NCI-H1092 (cell line): ENCODE measurements around the gene CFAP97D1.
"Not testable (repeated sequence)": the region's sequence is repeated elsewhere in the genome, so short reads cannot be mapped to it uniquely, and the experiment has no call there.

Source experiments
- DNase-seq: peaks from one replicate; lab custom pipeline; 2025; lab: John Stamatoyannopoulos, UW

Gene CFAP97D1

DNA sequence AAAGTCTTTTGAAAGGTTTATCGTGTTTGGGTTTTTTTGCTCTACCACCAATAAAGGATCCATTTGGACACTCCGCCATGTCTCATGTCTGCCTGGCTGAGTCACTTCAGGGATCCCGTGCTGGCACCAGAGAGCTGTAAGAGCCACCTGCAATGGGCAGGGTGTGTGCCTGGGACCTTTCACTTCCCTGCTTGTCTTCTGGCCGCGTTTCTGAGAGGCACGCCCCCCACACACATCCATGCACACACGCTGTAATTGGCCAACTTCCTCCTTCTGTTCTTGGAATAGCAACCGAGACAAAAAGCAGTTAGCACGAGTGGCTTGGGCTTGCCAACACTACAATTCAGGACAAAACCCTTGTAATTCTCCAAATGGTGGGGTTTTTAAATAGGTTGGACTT is 11.9 kb upstream of the CFAP97D1 start:
- DNase-seq: no peak

DNA sequence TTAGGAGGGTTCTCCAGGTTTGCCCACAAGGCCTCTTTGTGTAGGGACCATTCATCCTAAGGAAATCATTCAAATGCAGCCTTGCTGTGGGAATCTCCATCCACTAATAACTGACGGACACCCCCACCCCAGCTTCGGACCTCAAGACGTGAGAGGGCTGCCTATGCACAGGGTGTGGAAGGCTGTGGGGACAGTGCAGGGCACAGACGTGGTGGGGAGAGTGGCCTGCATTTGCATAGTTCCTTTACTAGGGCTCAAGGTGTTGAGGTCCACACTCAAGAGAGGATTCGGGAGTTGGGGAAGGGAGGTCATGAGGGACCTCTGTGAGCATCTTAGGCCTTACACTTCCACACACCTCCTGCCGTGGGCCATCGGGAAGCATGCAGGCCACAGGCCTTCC is 11.3 kb upstream of the CFAP97D1 start:
- no peak for DNase-seq

DNA sequence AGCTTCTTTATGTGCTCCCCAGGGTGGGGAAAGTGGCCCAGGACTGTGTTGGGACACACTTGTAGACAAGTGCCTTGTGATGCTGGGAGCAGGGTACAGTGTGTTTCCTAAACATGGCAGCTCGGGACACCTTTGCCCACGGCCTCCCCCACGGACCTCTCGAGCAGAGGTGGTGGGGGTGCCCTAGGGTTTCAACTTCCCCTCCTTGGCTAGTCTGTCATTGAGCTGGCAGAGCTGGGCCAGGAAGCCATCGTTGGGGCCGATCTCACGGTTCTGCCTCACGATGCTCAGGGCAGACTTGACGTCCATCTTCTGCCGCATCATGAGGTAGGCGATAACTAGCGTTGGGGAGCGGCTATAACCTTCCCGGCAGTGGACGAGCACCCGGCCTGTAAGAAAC is 10.8 kb upstream of the CFAP97D1 start:
- DNase-seq: no peak

DNA sequence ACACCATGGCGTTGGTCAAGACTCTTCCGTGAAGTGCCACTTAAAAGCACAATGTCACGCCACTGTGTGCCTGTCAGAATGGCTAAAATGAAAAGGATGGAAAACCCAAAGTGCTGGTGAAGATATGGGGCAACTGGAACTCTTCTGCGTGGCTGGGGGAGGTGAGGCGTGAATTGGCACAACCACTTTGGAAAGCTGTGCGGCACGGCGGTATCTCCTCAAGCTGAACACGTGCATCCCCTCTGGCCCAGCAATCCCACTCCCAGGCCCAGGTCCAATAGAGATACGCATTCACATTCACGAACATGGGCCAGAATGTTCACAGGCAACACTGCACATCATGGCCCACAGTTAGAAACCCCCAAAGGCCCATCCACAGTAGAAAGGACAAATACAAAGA is 10.4 kb upstream of the CFAP97D1 start:
- DNase-seq: no peak

DNA sequence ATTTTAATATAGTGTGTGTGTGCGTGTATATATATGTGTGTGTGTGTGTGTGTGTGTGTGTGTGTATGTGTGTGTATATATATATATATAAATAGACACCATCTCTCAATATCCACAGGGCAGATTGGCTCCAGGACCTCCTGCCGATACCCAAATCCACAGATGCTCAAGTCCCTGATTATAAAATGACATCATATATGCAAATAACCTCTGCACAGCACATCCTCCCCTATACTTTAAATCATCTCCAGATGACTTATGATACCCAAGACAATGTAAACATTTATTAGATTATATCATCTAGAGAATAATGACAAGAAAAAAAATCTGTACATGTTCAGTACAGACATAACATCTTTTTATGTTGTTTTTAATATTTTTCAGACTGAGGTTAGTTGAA is 9.3 kb upstream of the CFAP97D1 start:
- no peak for DNase-seq

DNA sequence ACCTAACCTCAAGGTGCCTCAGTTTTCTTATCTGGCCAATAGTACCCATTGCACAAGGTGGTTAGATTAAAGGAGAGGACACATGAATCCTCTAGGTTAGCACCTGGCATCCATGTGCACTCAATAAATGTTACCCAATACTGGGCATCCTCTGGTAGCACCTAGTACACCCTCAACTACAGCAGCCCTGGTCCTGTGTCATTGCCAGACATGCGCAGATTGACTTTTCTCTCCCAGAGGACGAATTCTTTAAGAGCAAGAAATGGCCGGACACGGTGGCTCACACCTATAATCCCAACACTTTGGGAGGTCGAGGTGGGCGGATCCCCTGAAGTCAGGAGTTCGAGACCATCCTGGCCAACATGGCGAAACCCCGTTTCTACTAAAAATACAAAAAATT is 8.8 kb upstream of the CFAP97D1 start:
- DNase-seq: no peak

DNA sequence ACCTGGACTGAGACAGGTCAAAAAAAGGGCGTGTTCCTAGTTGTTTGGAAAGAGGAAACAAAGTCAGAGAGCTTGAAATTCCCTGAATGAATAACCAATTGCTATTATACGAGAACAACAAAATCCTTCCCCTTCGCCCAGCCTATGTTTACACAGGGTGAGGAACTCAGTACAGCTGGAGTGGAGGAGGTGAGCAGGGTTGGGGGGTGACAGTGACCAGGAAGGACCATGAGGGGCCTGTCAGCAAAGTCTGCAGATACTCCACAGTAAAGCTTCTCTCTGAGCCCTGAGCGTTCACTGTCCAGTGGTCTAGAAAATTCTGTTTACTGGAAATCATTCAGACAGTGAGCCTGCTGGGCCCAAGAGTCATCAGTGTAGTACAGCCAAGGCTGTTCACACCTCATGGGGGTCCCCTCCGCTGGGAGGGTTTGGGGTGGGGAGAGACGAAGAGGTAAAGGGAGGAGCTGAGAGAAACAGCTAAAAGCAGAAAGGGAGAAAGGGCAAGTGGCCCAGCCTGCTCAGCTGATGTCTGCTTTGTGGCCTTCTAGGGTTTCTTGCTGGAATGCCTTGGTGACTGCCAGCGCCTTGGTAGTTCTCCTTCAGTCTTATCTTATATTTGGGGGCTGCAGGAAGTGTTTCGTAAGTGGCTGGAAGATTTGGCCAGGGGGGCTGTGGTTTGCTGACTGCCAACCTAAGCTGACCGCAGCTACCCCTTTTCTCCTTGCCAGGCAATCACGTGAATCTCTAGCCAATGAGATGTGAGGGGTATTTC is 7.2 kb upstream of the CFAP97D1 start:
- no peak for DNase-seq

DNA sequence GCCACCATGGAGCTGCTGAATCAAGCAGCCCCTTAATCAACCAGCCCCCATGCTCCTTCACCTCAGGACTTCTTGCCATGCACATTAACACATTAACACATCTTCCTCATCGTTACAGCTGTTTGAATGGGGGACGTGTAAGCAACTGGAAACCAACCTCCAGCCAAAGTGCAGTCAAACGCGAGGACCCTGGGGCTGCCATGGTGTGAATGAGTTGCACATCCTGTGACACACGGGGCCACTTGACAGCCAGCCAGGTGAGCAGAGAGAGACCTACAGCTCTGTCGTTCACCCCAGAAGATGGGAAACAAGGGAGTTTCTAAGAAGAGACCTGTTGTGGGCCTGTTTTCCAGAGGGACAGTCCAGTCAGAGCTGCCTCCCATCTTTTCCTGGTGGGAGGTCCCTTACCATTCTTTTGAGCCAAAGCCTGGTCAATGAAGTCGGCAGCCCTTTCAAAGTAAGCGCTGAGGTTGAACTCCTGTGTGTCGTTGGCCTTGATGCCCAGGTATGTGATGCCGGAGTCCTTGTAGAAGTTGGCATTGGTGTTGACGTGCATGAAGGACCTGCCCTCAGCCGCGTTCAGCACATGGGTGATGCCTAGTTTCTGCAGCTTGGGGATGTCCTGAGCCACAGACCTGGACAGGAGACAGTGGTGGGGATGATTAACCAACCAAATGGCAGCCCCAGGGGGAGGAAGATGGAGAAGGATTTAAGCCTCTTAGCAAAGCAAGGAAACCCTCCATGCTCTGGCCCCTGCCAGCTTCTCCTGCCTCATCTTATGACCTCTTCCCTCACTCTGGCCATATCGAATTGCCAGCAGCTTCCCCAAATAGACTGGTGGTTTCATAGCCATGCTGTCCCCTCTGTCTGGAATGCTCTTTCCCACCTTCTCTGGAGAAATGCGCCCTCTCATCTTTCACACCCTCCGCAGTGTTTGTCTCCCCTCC is 5.7 kb upstream of the CFAP97D1 start:
- no peak for DNase-seq

DNA sequence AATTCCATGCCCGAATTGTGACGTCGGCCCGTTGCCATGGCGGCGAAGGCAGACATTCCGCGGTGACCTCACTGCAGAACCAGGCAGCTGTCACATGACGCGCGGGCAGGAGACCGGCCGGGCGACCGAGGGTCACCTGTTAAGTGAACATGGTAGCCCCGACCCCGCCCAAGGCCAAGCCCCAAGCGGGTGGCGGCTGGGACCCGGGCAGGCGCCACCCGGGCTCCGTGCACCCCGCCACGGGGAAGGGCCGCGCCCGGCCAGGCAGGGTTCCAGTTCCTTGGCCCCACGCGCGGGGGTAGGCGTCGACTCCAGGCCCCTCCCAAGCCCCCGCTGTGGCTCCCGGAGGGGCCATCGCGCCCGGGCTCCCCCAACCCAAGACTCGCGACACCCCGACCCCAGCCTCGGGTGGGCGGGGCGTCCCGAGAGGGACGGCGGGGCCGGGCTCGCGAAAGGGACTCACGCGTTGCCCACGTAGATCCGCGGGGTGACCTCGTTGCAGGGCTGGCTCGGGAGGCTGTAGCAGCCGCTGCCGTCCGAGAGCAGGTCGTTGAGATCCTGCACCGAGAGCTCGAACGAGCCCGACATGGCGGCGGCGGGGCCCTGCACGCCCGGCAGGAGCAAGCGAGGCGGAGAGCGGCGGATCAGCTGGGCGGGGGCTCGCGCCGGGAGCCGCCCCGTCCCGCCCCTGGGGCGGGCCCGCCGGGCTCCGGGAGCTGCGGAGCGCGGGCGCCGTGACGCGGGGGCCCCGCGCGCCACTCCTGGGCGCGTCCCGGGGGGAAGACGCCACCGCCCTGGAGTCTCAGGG is 1.7 kb upstream of the CFAP97D1 start, which contains the start of gene DUSP3:
Gene DUSP3 (minus strand): TSS at position 641 of the 808 bp plus-strand sequence. CDS start 53 bp downstream, at position 588.
- DNase-seq: peak; percentile 58

DNA sequence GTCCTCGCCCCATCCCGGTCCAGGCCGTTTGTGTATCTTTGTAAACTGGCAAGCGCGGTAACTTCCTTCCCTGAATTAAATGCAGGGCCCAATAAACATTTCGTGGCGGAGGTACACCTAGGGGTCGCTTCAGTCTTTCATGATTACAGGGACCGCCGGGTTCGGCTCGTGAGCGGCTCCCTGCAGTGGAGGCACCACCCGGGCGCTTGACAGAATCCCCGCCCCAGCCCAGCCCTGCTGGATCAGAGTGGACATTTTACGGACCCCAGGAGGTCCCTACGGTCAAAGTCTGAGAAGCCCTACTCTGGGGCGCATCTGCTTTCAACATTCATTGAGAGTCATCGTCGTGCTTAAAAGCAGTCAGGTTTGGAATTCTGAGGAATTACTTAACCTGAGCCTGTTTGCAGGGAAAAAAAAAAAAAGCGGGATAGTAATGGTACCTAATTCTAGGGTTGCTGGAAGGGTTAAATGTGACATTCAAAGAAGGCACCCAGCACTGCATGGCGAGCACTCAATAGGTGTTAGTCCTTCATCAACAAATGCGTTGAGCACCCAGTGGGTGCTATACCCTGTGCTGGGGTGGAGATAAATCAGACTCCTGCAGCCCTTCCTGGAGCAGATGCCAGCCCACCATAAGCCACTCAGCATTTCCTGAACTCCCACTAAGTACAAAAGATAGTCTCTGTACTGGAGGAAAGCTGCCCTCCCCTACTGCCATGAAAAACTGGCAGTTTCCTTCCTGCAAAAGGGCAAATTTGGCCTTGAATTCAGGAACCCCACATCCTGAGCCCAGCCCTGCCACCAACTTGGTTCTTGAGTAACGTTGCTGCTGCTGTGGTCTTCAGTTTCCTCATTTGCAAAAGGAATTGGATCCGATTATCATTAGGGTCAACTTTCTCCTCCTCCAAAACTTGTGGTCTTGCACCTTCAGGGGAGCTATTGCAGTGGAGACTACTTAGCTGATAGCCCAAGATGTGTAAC is 800 bp upstream of the CFAP97D1 start:
- DNase-seq: no peak

DNA sequence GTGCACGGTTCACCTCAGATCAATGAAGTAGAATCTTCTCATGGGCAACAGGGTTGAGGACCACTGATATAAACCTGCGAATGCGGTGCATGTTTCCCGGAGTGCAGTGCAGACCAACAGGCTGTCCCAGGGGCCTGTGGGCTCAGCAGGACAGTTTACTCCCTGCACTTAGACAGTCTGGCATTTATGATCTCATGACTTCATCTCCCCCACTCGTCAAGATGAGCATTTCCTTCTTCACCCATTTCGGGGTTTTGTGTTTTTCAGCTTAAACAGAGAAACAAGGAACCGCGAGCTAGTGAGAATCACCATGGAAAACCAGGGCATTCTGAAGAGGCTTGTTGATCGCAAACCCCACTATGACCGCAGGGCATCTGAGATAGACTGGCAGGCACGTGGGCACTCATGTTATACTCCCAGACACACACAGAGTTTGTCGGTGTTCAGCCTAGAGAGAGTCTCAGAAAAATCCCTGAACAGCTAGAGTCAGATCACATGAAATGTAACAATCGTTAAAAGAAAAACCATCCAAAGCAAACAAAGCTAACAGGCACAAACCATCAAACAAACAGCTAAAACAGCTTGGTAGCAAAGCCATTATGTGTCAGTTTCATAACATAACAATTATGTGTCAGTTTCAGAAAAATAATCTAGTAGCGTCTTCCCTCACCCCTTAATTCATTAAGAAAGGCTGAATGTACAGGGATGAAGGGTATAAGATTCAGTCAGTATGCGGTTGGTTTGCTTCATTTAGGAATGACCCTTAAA is 2.9 kb downstream of the CFAP97D1 start:
- DNase-seq: no peak

DNA sequence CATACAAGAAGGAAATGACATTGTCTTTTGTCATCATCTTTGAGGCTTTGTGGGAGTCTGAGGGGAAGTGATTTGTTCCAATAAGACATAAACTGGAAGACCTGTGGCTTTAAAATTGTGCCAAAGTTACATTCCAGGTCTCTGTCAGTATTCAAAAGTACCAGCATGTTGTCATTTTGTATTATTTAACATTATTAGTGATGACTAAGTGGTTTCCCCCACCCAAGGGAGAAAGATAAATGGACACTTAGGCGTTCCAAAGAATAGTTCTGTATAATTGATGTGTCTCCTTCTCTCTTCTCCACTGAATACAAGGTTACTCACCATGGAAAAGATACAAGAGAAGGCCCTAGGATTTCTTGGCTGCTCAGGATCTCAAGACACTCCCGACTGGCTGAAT is 3.8 kb downstream of the CFAP97D1 start:
- no peak for DNase-seq

DNA sequence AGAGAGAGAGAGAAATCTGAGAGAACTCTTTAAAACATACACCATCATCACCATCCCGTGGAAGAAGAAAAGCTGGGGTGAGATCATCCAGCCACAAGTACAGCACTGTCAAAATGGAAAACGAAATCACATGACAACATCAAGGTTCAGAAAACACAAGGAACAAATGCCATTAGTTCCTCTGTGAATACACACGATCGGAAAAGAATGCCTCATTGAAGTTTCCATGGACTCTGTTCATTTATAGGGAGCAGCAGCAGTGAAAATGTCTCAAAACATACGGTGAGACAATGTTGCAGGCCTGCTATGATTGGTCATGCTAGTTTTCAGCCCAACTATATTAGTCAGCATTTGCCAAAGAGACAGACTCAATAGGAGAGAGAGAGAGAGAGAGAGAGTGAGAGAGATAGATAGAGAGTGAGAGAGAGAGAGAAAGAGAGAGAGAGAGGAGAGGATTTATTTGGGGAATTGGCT is 4.4 kb downstream of the CFAP97D1 start:
- DNase-seq: no peak

DNA sequence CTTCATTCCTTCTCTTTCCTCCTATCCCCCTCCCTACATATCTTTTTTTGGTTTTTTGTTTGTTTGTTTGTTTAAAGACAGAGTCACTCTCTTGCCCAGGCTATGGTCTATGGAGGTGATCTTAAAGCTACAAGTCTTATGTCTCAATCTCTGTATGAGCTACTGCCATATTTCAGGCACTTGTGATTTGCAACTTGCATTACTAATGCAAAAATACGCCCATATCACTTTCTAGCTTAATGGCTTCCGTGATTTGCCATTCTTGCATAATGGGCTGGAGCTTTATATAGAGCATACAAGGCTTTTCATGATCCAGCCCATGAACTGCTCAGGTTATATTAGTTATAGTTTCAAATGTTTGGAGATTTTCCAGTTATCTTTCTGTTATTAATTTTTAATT is 7.5 kb downstream of the CFAP97D1 start:
- DNase-seq: no peak

DNA sequence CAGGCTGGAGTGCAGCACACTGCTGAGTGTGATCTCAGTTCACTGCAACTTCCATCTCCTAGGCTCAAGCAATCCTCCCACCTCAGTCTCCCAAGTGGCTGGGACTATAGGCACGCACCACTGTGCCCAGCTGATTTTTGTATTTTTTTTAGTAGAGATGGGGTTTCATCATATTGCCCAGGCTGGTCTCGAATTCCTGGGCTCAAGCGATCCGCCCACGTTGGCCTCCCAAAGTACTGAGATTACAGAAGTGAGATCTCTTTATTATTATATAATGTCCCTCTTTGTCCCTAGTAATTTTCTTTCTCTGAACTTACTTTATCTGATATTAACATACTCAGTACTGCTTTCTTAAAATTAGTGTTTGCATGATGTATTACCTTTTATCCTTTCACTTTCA is 8.3 kb downstream of the CFAP97D1 start:
- no peak for DNase-seq

DNA sequence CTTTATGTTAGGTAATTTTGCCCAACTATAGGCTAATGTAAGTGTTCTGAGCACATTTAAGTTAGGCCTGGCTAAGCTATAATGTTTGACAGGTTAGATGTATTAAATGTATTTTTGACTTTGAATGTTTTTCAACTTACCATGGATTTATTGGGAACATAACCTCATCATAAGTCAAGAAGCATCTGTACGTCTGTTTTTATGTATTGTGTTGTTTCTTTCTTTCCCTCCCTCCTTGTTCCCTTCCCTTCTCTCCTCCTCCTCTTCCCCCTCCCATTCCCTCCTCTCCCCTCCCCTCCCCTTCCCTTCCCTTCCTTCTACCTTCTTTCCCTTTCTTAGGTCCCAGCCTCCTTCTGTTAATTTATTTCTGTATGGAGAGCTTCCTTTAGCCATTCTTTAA is 9.2 kb downstream of the CFAP97D1 start:
- no peak for DNase-seq

DNA sequence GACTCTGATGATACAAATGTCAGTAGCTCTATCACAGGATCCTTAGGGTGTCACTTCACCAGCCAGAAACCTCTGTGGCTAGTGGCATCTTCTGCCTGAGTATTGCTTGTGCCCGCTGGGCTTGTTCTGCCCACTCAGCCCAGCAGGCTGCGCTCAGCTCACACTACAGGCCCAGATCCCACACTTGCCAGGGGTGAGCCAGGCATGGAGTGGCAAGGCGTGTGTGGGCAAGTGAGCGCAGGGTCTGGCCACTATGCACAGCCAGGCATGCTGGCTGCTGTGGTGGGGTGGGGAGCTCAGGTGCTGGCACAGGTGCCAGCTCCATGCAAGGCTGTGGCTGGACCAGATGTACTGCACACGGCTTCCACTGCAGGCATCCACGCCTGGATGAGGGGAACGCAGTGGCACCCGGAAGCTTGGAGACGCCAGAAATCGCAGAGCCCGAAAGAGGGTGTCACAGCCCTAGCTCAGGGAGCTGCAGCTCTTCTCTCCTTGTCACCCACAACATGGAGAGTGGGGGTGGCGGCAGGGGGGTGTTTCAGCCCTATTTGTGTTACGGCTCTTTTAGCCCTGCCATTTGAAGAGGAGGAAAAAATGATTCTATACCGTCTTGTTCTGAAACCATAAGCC is 10.2 kb downstream of the CFAP97D1 start:
- peak; percentile 38 for DNase-seq

DNA sequence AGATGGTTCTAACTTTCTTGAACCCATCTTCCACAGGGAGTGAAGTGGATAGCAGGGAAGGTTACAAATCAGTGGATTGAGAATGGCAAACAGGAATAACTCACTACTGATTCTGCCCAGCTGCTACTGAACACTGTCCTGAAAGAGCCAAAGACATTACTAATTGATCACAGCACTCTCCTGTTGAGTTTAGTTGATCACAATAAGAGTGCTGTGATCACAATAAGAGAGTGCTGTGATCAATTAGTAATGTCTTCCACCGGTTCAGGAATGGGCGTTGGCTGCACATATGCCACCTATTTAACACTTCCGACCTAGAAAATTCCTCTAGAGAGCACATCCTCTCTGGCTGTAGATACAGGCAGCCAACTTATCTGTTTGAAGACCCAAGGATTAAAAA is 11.4 kb downstream of the CFAP97D1 start:
- DNase-seq: no peak

DNA sequence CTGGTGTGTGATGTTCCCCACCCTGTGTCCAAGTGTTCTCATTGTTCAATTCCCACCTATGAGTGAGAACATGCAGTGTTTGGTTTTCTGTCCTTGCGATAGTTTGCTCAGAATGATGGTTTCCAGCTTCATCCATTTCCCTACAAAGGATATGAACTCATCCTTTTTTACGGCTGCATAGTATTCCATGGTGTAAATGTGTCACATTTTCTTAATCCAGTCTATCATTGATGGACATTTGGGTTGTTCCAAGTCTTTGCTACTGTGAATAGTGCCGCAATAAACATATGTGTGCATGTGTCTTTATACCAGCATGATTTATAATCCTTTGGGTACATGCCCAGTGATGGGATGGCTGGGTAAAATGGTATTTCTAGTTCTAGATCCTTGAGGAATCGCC is 12.4 kb downstream of the CFAP97D1 start:
- DNase-seq: not testable (repeated sequence)

DNA sequence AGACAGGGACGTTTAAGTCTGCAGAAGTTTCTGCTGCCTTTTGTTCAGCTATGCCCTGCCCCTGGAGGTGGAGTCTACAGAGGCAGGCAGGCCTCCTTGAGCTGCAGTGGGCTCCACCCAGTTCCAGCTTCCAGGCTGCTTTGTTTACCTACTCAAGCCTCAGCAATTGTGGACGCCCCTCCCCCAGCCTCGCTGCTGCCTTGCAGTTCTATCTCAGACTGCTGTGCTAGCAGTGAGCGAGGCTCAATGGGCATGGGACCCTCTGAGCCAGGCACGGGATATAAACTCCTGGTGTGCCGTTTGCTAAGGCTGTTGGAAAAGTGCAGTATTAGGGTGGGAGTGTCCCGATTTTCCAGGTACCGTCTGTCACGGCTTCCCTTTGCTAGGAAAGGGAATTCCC is 17.8 kb downstream of the CFAP97D1 start:
- DNase-seq: not testable (repeated sequence)
